ENCODE measurements around the gene TFCP2L1. TPM values are rescaled to one million over a fixed set of nuclear protein-coding genes. Genes with fewer than 3 reads are reported as not detected.

TFCP2L1 gene
- total and polyA plus RNA-seq, 9 donors, result under 0.01 to 0.45 (median 0.25) TPM

DNA sequence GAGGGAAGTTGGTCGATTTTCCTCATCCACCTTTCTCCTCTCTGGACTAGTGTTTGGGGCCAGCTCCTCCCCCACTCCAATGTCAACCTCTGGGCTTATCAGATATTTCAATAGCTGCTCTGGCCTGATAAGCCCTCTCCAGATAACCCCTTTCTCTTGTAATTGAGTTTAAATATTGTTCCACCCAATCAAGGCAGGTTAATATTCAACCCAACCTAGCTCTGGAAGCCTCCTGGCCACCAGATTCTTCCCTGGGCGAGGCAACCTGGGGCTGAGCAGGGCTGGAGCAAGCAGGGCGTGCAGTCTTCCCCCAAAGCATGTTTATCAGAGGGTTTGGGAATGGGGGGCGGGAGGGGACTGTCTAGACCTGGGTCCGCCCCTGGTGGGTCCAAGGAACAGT lies 73.8 kb downstream of the TFCP2L1 start:
- no peak overlapping the region for H3K4me3 ChIP-seq (ENCODE audit: low read length)
- 81% methylated on average over 4 of the region's 5 CpGs for whole genome bisulfite sequencing (ENCODE audit: insufficient coverage)
- DNase-seq, result no peak

DNA sequence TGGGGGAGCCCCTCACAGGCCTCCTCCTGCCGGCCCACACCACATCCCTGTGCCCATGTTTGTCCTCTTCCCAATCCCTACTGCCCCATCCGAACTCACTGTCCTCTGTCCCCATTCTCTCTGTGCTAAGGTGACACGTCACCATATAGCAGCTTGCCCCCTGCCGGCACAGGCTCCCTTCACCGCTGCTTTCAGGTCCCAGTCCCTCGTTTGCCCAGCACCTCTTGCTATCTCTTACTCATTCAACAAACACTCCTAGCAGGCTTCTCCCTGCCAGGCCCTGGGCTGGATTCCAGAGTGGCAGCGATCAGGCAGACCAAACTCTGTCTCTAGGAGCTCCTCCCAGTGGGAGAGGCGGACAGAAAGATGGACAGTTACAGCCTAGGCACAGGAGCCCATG lies 74.3 kb downstream of the TFCP2L1 start:
- no peak for DNase-seq
- H3K27ac ChIP-seq (ENCODE audit: low read length), result no peak overlapping the region
- H3K9me3 ChIP-seq (replicated peaks; ENCODE audit: control insufficient read depth, low read depth, low read length), result peaks cover 2% of the 10 kb centered on the region
- H3K4me3 ChIP-seq (ENCODE audit: low read length), result no peak overlapping the region
- no peaks in the 10 kb centered on the region for H3K36me3 ChIP-seq (ENCODE audit: control insufficient read depth, insufficient read depth, low read length)
- WGBS (ENCODE audit: insufficient coverage), result 53% methylated on average over 8 of the region's 8 CpGs
- H3K27me3 ChIP-seq (ENCODE audit: control insufficient read depth, insufficient read depth, low read length), result peaks cover 4% of the 10 kb centered on the region
- peaks cover 2% of the 10 kb centered on the region for H3K4me1 ChIP-seq (ENCODE audit: control insufficient read depth, insufficient read depth, low read length)

More for the DNA sequence above, 73.8 kb downstream of the TFCP2L1 start:
- H3K9me3 ChIP-seq (replicated peaks; ENCODE audit: control insufficient read depth, low read depth, low read length), result peaks cover 2% of the 10 kb centered on the region
- H3K27me3 ChIP-seq (ENCODE audit: control insufficient read depth, insufficient read depth, low read length), result peaks cover 4% of the 10 kb centered on the region
- H3K27ac ChIP-seq (ENCODE audit: low read length), result no peak overlapping the region
- H3K36me3 ChIP-seq (ENCODE audit: control insufficient read depth, insufficient read depth, low read length), result no peaks in the 10 kb centered on the region
- no peaks in the 10 kb centered on the region for H3K4me1 ChIP-seq (ENCODE audit: control insufficient read depth, insufficient read depth, low read length)

DNA sequence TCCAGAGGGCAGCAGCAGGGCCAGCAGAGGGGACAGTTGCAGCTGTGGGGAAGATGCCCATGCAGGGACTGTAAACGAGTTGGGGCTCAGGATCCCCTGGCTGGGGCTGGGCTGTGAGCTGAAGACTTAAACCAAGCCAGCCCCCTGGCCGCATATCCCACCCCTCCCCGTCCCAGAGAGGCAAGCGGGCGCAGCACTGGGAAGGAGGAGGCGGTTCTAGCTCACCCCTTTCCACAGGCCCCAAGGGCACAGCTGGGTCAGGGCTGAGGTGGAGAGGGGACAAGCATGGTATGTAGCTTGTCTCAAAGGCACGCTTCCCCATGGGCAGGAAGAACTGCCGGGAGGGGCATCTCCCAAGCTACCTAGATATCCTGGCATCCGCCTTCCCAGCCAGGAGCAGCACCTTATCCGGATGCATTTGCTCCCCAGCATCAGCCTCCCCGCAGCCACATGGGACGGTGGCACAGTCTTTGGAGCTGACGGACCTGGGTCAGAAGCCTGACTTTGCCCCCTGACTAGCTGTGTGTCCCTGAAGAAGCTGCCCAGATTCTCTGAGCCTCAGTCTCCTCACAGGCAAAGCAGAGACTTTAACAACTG lies 75.9 kb downstream of the TFCP2L1 start:
- WGBS (ENCODE audit: insufficient coverage), result 72% methylated on average over 8 of the region's 13 CpGs

DNA sequence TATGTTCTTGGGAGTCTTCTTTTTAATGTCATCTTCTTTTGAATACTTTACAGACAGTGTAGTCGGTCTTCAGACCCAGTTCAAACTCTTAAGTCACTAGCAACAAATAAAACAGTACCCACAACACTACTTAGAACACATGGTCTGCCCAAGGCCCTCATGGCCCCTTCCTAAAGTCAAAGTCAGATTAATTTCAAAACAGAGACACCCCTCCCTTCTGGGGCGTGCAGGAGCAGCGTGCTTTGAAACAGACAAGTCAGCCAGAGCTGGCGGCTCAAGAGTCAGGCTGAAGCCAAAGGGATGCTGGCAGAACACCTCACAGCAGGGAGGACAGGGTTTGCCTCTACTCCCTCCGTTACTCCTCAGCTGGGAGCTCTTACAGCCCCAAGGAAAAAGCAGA lies 77.5 kb downstream of the TFCP2L1 start:
- 60% methylated on average over 5 of the region's 5 CpGs for WGBS (ENCODE audit: insufficient coverage)
- Histone ChIP-seq H3K4me3 (ENCODE audit: low read length) (no peak overlapping the region), H3K4me1 (ENCODE audit: control insufficient read depth, insufficient read depth, low read length) (peaks cover 8% of the 10 kb centered on the region), H3K9me3 (replicated peaks; ENCODE audit: control insufficient read depth, low read depth, low read length) (peaks cover 2% of the 10 kb centered on the region), H3K36me3 (ENCODE audit: control insufficient read depth, insufficient read depth, low read length) (no peaks in the 10 kb centered on the region), H3K27me3 (ENCODE audit: control insufficient read depth, insufficient read depth, low read length) (peaks cover 4% of the 10 kb centered on the region), H3K27ac (ENCODE audit: low read length) (no peak overlapping the region)
- DNase-seq, result no peak

More for the DNA sequence above, 75.9 kb downstream of the TFCP2L1 start:
- no peaks in the 10 kb centered on the region for H3K36me3 ChIP-seq (ENCODE audit: control insufficient read depth, insufficient read depth, low read length)
- peaks cover 4% of the 10 kb centered on the region for H3K27me3 ChIP-seq (ENCODE audit: control insufficient read depth, insufficient read depth, low read length)
- peaks cover 8% of the 10 kb centered on the region for H3K4me1 ChIP-seq (ENCODE audit: control insufficient read depth, insufficient read depth, low read length)
- no peak overlapping the region for H3K4me3 ChIP-seq (ENCODE audit: low read length)
- H3K27ac ChIP-seq (ENCODE audit: low read length), result no peak overlapping the region
- H3K9me3 ChIP-seq (replicated peaks; ENCODE audit: control insufficient read depth, low read depth, low read length), result peaks cover 2% of the 10 kb centered on the region
- DNase-seq, result no peak

DNA sequence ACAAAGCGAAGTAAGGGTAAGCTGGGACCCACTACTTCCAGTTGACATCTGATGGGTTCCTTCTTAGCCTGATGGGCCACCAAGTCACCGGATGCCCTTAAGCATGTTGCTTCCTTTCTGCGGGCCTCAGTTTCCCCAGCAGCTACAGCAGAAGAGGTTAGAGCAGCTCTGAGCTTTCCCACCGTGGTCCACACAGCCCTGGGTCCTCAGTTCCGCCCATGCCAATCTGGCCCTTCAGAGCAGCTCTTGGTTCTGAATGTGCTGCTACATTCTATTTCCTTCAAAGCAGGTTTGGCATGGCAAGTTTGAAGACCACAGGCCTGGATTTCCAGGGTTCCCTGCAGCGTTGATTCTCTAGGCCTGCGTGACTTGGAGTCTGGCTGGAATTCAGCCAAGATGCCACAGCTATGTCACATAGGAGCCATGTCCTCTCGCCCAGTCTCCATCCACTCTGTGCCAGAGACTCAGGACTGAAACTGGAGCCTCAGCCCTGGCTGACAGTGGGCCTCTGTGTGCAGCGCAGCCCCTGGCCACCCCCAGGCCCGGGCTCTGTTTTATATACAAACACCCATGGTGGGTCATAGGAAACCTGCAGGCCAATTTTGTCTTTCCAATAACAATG lies 79.6 kb downstream of the TFCP2L1 start:
- no peaks in the 10 kb centered on the region for H3K36me3 ChIP-seq (ENCODE audit: control insufficient read depth, insufficient read depth, low read length)
- no peak overlapping the region for H3K27ac ChIP-seq (ENCODE audit: low read length)
- H3K9me3 ChIP-seq (replicated peaks; ENCODE audit: control insufficient read depth, low read depth, low read length), result peaks cover 2% of the 10 kb centered on the region
- H3K27me3 ChIP-seq (ENCODE audit: control insufficient read depth, insufficient read depth, low read length), result peaks cover 2% of the 10 kb centered on the region
- H3K4me1 ChIP-seq (ENCODE audit: control insufficient read depth, insufficient read depth, low read length), result peaks cover 8% of the 10 kb centered on the region
- DNase-seq, result peak; percentile 67
- H3K4me3 ChIP-seq (ENCODE audit: low read length), result no peak overlapping the region
- 72% methylated on average over 10 of the region's 10 CpGs for WGBS (ENCODE audit: insufficient coverage)

DNA sequence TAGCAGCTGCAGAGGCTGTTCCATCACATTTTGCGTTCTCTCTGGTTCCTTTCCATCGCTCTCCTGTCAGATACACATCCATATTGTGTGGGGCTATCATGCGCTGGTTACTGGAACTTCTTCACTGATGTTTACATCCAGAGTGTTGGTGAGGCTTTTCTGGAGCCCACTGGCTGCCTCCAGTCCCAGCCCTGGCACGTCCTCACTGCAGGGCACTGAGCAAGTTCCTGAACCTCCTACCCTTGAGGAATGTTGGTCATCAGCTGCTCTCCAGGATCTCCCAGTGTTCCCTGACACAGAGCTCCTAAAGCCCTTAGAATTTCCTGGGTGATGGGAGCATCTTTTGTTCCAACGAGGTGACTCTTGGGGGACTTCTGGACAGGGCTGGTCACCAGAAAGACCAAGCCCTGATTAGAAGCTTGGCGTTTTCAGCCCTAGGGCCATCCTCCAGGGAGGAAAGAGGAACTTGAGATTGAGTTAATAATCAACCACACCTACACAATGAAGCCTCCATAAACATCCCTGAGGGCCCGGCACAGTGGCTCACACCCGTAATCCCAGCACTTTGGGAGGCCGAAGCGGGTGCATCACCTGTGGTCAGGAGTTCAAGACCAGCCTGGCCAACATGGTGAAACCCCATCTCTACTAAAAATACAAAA lies 81.3 kb downstream of the TFCP2L1 start:
- H3K9me3 ChIP-seq (replicated peaks; ENCODE audit: control insufficient read depth, low read depth, low read length), result peaks cover 2% of the 10 kb centered on the region
- DNase-seq, result no peak
- no peak overlapping the region for H3K4me3 ChIP-seq (ENCODE audit: low read length)
- peaks cover 2% of the 10 kb centered on the region for H3K27me3 ChIP-seq (ENCODE audit: control insufficient read depth, insufficient read depth, low read length)
- 93% methylated on average over 3 of the region's 10 CpGs for WGBS (ENCODE audit: insufficient coverage)
- H3K36me3 ChIP-seq (ENCODE audit: control insufficient read depth, insufficient read depth, low read length), result no peaks in the 10 kb centered on the region
- peaks cover 8% of the 10 kb centered on the region for H3K4me1 ChIP-seq (ENCODE audit: control insufficient read depth, insufficient read depth, low read length)
- no peak overlapping the region for H3K27ac ChIP-seq (ENCODE audit: low read length)

DNA sequence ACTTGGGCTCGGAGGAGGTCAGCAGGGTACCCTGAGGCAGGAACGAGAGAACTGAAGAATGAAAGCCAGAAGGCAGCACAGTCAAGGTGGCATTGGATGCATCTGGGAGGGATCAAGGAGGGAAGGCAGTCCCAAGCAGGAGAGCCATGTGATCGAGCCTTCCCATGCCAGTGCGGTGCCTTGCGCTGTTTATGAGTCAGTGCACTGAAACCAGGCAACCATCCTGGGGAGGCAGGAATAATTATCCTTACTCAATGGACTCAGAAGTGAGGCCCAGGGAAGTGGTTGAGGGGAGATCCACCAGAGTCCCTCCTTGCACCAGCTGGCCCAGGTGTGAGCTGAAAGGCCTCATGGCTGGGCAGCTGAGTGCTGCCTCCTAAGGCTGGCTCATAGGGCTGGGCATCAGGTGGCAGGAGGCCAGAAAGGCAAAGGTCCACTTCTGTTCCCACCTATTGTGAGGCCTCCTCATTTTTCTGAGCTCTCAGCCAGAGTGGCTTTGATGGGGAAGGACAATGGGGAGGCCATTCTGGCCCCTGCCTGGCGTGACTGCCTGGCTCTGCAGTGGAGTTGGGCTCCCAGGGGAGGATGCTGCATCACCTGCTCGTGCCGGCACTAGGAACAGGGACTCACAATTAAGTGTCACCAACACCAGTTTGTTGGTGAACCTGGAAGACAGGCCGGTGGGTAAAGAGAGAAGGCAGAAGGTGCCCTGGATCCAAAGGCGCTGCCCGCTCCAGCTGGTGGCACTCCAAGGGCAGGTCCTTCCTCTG lies 82.3 kb downstream of the TFCP2L1 start:
- 73% methylated on average over 5 of the region's 11 CpGs for WGBS (ENCODE audit: insufficient coverage)

DNA sequence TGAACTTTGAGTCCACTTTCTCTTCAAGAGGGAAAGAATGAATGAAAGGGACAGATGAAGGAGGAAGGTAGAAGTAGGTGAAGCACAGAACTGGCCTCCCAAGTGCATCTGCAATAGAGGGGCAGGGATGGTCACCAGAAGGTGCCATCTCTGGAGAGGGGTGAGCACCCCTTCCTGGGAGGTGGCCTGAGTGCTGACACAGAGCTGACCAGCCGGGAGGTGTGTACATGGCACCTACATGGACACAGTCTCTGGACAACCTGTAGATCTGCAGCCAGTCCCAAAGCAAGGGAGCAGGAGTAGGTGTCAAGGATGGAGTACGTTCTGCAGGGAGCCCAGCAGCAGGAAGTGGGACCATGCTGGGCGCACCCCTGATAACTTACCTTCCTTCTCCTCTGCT lies 83.2 kb downstream of the TFCP2L1 start:
- H3K9me3 ChIP-seq (replicated peaks; ENCODE audit: control insufficient read depth, low read depth, low read length), result no peaks in the 10 kb centered on the region

More for the DNA sequence above, 82.3 kb downstream of the TFCP2L1 start:
- H3K4me3 ChIP-seq (ENCODE audit: low read length), result no peak overlapping the region
- H3K27ac ChIP-seq (ENCODE audit: low read length), result no peak overlapping the region
- peaks cover 2% of the 10 kb centered on the region for H3K9me3 ChIP-seq (replicated peaks; ENCODE audit: control insufficient read depth, low read depth, low read length)
- no peaks in the 10 kb centered on the region for H3K36me3 ChIP-seq (ENCODE audit: control insufficient read depth, insufficient read depth, low read length)
- H3K27me3 ChIP-seq (ENCODE audit: control insufficient read depth, insufficient read depth, low read length), result peaks cover 2% of the 10 kb centered on the region
- DNase-seq, result no peak
- peaks cover 8% of the 10 kb centered on the region for H3K4me1 ChIP-seq (ENCODE audit: control insufficient read depth, insufficient read depth, low read length)

DNA sequence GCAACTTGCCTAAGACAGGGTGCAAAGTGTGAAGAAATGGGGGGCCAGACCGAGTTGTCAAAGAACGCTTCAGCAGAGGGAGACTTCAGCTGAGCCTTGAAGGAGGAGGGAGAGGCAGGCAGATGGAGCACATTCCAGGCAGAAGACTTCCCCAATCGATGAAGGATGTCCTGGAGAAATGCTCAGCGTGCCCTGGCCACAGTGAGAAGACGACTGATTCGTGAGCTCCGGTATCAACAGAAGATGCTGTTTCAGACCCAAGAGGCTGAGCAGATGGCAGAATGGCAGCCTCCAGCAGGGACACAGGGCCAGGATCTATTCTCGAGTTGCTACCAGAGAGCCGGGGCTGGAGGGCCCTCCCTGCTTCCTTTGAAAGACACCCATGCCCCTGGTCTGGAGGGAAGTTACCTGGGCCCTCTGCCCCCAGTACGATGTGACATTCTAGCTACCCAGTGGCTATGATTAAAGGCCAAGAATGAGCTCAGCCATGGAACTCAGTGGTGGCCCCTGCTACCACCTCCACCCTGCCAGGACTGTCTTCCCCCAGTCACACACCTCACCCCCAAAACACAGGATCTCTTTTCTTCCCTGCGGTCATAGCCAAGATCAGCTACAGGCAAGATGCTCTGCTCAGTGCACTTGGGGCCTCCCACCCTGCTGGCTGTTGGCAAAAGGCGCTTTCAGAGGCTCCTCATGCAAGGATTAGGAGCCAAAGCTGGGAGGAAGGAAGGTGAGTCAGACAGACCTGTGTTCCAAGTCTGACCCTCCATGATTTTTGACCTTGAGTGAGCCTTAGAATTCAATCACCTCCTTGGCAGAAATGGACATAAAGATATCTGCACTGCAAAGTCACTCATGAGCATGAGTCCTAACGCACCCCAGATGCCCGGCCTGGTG lies 84.3 kb downstream of the TFCP2L1 start:
- Histone ChIP-seq H3K27ac (ENCODE audit: low read length) (no peak overlapping the region), H3K4me3 (ENCODE audit: low read length) (no peak overlapping the region), H3K27me3 (ENCODE audit: control insufficient read depth, insufficient read depth, low read length) (no peaks in the 10 kb centered on the region), H3K36me3 (ENCODE audit: control insufficient read depth, insufficient read depth, low read length) (no peaks in the 10 kb centered on the region), H3K4me1 (ENCODE audit: control insufficient read depth, insufficient read depth, low read length) (peaks cover 5% of the 10 kb centered on the region), H3K9me3 (replicated peaks; ENCODE audit: control insufficient read depth, low read depth, low read length) (no peaks in the 10 kb centered on the region)
- 80% methylated on average over 12 of the region's 14 CpGs for WGBS (ENCODE audit: insufficient coverage)
- no peak for DNase-seq

More for the DNA sequence above, 83.2 kb downstream of the TFCP2L1 start:
- no peak overlapping the region for H3K4me3 ChIP-seq (ENCODE audit: low read length)
- H3K27ac ChIP-seq (ENCODE audit: low read length), result no peak overlapping the region
- no peaks in the 10 kb centered on the region for H3K36me3 ChIP-seq (ENCODE audit: control insufficient read depth, insufficient read depth, low read length)
- WGBS (ENCODE audit: insufficient coverage), result 83% methylated on average over 1 of the region's 3 CpGs
- DNase-seq, result no peak
- no peaks in the 10 kb centered on the region for H3K27me3 ChIP-seq (ENCODE audit: control insufficient read depth, insufficient read depth, low read length)
- H3K4me1 ChIP-seq (ENCODE audit: control insufficient read depth, insufficient read depth, low read length), result peaks cover 8% of the 10 kb centered on the region

Measured in muscle of leg (tissue), 11 donors.